ENCODE results near the gene ERP29. TPM values are rescaled to one million over a fixed set of nuclear protein-coding genes. Genes with fewer than 3 reads are reported as not detected.
A peak's percentile ranks its signal among the peaks of the same experiment; 100 is the strongest.
"Not testable (repeated sequence)": the region's sequence is repeated elsewhere in the genome, so short reads cannot be mapped to it uniquely, and the experiment has no call there.

The ERP29 gene
- total RNA-seq, 2 donors from 2014 or later, result 42.5 to 50.8 TPM

GRCh38 chr12:111984820-111985219 is 28.4 kb upstream of the ERP29 start:
- no peak for TF ChIP-seq POLR2A (IDR thresholded peaks at IDR 0.05)
- no peak for TF ChIP-seq CTCF (IDR thresholded peaks at IDR 0.05)
- DNase-seq (no peak), ATAC-seq (no peak)
- Histone ChIP-seq H3K27me3 (no peaks in the 10 kb centered on the region), H3K27ac (no peak overlapping the region), H3K9me3 (no peaks in the 10 kb centered on the region), H3K4me3 (no peak overlapping the region), H3K36me3 (replicated peaks in 1 of 2; ENCODE audit: insufficient read depth in 1 of 2, low read depth in 2 of 2) (no peaks in the 10 kb centered on the region), H3K4me1 (no peaks in the 10 kb centered on the region)
- 57 to 67% methylated on average over 2 of the region's 2 CpGs for whole genome bisulfite sequencing, 2 donors
- intact Hi-C loops (cut with DNase I), result no loop called here

- Histone ChIP-seq H3K27ac (no peak overlapping the region), H3K36me3 (replicated peaks in 1 of 2; ENCODE audit: insufficient read depth in 1 of 2, low read depth in 2 of 2) (no peaks in the 10 kb centered on the region), H3K27me3 (no peaks in the 10 kb centered on the region), H3K4me1 (no peaks in the 10 kb centered on the region), H3K4me3 (no peak overlapping the region), H3K9me3 (no peaks in the 10 kb centered on the region)
- ATAC-seq (no peak), DNase-seq (no peak)
- intact Hi-C loops (cut with DNase I), result no loop called here
- no peak for TF ChIP-seq POLR2A (IDR thresholded peaks at IDR 0.05)
- no peak for TF ChIP-seq CTCF (IDR thresholded peaks at IDR 0.05)
- 85 to 86% methylated on average over 2 of the region's 2 CpGs for WGBS, 2 donors
These were observed 21.7 kb upstream of the ERP29 start for GRCh38 chr12:111991535-111991934.

GRCh38 chr12:111991946-111992345 is 21.3 kb upstream of the ERP29 start:
- WGBS, 2 donors, result 91 to 97% methylated on average over 4 of the region's 4 CpGs
- intact Hi-C loops (cut with DNase I), result no loop called here
- H3K36me3 ChIP-seq (replicated peaks in 1 of 2; ENCODE audit: insufficient read depth in 1 of 2, low read depth in 2 of 2), result no peaks in the 10 kb centered on the region
- DNase-seq (no peak), ATAC-seq (no peak)
- H3K4me1 ChIP-seq, result no peaks in the 10 kb centered on the region
- no peak overlapping the region for H3K27ac ChIP-seq
- TF ChIP-seq POLR2A (IDR thresholded peaks at IDR 0.05), result no peak
- TF ChIP-seq CTCF (IDR thresholded peaks at IDR 0.05), result no peak
- no peaks in the 10 kb centered on the region for H3K9me3 ChIP-seq
- no peak overlapping the region for H3K4me3 ChIP-seq
- no peaks in the 10 kb centered on the region for H3K27me3 ChIP-seq

- Histone ChIP-seq H3K4me3 (no peak overlapping the region), H3K36me3 (replicated peaks in 1 of 2; ENCODE audit: insufficient read depth in 1 of 2, low read depth in 2 of 2) (no peaks in the 10 kb centered on the region), H3K4me1 (no peaks in the 10 kb centered on the region), H3K27me3 (no peaks in the 10 kb centered on the region), H3K27ac (no peak overlapping the region), H3K9me3 (no peaks in the 10 kb centered on the region)
- DNase-seq (no peak), ATAC-seq (no peak)
- intact Hi-C loops (cut with DNase I), result no loop called here
- WGBS, 2 donors, result 78 to 82% methylated on average over 6 of the region's 6 CpGs
- TF ChIP-seq POLR2A (IDR thresholded peaks at IDR 0.05), result no peak
- TF ChIP-seq CTCF (IDR thresholded peaks at IDR 0.05), result no peak
These were observed 20.8 kb upstream of the ERP29 start for GRCh38 chr12:111992464-111992863.

GRCh38 chr12:111993292-111994150 is 19.7 kb upstream of the ERP29 start:
- no peak overlapping the region for H3K4me3 ChIP-seq
- H3K27ac ChIP-seq, result no peak overlapping the region
- no peak for ATAC-seq
- H3K27me3 ChIP-seq, result no peaks in the 10 kb centered on the region
- no peaks in the 10 kb centered on the region for H3K4me1 ChIP-seq
- no peaks in the 10 kb centered on the region for H3K9me3 ChIP-seq
- intact Hi-C loops (cut with DNase I), result no loop called here
- WGBS, 2 donors, result 73 to 74% methylated on average over 2 of the region's 2 CpGs
- no peaks in the 10 kb centered on the region for H3K36me3 ChIP-seq (replicated peaks in 1 of 2; ENCODE audit: insufficient read depth in 1 of 2, low read depth in 2 of 2)
- DNase-seq, result no peak
- TF ChIP-seq POLR2A (IDR thresholded peaks at IDR 0.05), result no peak
- TF ChIP-seq CTCF (IDR thresholded peaks at IDR 0.05), result no peak

GRCh38 chr12:111994211-111995111 is 18.8 kb upstream of the ERP29 start:
- H3K27ac ChIP-seq; H3K36me3 ChIP-seq (replicated peaks in 1 of 2; ENCODE audit: insufficient read depth in 1 of 2, low read depth in 2 of 2); H3K4me1 ChIP-seq; ATAC-seq; H3K9me3 ChIP-seq; H3K27me3 ChIP-seq; intact Hi-C loops (cut with DNase I); H3K4me3 ChIP-seq: not testable (repeated sequence)
- WGBS, 2 donors, result 46 to 60% methylated on average over 17 of the region's 17 CpGs
- DNase-seq, result peak in 1 of 4 donors; percentile 20
